BJ (cell line): Measurements from ENCODE around the gene ACTR5. TPM values are rescaled to one million over a fixed set of nuclear protein-coding genes. Genes with fewer than 3 reads are reported as not detected.

ENCODE experiments used
- CTCF ChIA-PET: fragments of 350-600 bp; formaldehyde crosslinking; extraction: SDS; loops from one replicate; lab custom pipeline; 2021; ENCODE audit warnings: antibody characterized with exemption, inconsistent platforms; lab: Yijun Ruan, JAX
- POLR2A ChIA-PET: fragments of 300-600 bp; sonication (Branson Sonifier 250); formaldehyde crosslinking; extraction: SDS; loops from one replicate; lab custom pipeline; 2021; ENCODE audit warnings: antibody characterized with exemption; lab: Charles Lee
- DNase-seq: peaks from one replicate; pipeline ENCODE4 v3.0.0-alpha.2; 2011; ENCODE audit warnings: low read depth
- H3K27me3 ChIP-seq: 2 replicates; pipeline ENCODE4 v1.6.0; 2011; ENCODE audit warnings: low read length; ENCODE audit not compliant: control insufficient read depth, insufficient read depth
- H3K36me3 ChIP-seq: 2 replicates; pipeline ENCODE4 v1.5.1; 2011; ENCODE audit warnings: low read length; ENCODE audit not compliant: control insufficient read depth, insufficient read depth
- H3K4me3 ChIP-seq: 2 replicates; pipeline ENCODE4 v1.5.1; 2011; ENCODE audit warnings: low read depth, mild to moderate bottlenecking, control low read depth, low read length
- polyA plus RNA-seq: library from polyadenylated mRNA; depleted of rRNA; stranded (reverse); fragments of >200 nt; gene quantifications from 2 replicates; pipeline ENCODE4 v1.2.3, GENCODE V29; 2011
- TF ChIP-seq, protein P1 (sequence below): IDR thresholded peaks from 2 replicates; pipeline ENCODE4 v1.5.1; 2011; ENCODE audit warnings: low read depth, mild to moderate bottlenecking, control low read depth, inconsistent platforms, low read length, moderate library complexity; ENCODE audit not compliant: insufficient read depth

Gene ACTR5
- polyA plus RNA-seq, 1 experiment, result 5.4 TPM

GRCh38 chr20:38725931-38726803 is 22.1 kb upstream of the ACTR5 start:
- peaks cover 85% of the 10 kb centered on the region for H3K27me3 ChIP-seq
- no peak overlapping the region for H3K4me3 ChIP-seq
- POLR2A ChIA-PET, result no interaction called here
- TF ChIP-seq, protein P1, sequence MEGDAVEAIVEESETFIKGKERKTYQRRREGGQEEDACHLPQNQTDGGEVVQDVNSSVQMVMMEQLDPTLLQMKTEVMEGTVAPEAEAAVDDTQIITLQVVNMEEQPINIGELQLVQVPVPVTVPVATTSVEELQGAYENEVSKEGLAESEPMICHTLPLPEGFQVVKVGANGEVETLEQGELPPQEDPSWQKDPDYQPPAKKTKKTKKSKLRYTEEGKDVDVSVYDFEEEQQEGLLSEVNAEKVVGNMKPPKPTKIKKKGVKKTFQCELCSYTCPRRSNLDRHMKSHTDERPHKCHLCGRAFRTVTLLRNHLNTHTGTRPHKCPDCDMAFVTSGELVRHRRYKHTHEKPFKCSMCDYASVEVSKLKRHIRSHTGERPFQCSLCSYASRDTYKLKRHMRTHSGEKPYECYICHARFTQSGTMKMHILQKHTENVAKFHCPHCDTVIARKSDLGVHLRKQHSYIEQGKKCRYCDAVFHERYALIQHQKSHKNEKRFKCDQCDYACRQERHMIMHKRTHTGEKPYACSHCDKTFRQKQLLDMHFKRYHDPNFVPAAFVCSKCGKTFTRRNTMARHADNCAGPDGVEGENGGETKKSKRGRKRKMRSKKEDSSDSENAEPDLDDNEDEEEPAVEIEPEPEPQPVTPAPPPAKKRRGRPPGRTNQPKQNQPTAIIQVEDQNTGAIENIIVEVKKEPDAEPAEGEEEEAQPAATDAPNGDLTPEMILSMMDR, result peak; percentile 35
- no peaks in the 10 kb centered on the region for H3K36me3 ChIP-seq
- CTCF ChIA-PET, result interaction anchor here (0.6 to 1.4 kb wide), 6 partner anchors 12 to 167 kb away, joined by 3 to 4 read pairs (median 3); no protein-coding TSS in a partner anchor
- DNase-seq, result no peak

- ChIA-PET POLR2A (no interaction called here), CTCF (interaction anchor here (0.9 to 1.3 kb wide), 4 partner anchors 9 to 43 kb away, joined by 3 to 4 read pairs (median 3); no protein-coding TSS in a partner anchor)
- TF ChIP-seq, protein P1, result 0 out of 2 replicates have a peak, but pooled peaks have one; percentile 7
- H3K36me3 ChIP-seq, result no peaks in the 10 kb centered on the region
- no peak overlapping the region for H3K4me3 ChIP-seq
- H3K27me3 ChIP-seq, result peaks cover 84% of the 10 kb centered on the region
- no peak for DNase-seq
Observed at GRCh38 chr20:38726804-38727606, 21.3 kb upstream of the ACTR5 start.

DNA sequence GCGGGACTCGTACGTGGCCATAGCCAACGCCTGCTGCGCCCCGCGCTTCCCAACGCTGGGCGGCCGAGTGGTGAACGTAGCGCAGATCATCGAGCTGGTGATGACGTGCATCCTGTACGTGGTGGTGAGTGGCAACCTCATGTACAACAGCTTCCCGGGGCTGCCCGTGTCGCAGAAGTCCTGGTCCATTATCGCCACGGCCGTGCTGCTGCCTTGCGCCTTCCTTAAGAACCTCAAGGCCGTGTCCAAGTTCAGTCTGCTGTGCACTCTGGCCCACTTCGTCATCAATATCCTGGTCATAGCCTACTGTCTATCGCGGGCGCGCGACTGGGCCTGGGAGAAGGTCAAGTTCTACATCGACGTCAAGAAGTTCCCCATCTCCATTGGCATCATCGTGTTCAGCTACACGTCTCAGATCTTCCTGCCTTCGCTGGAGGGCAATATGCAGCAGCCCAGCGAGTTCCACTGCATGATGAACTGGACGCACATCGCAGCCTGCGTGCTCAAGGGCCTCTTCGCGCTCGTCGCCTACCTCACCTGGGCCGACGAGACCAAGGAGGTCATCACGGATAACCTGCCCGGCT is 20.6 kb upstream of the ACTR5 start:
- CTCF ChIA-PET, result interaction anchor here (0.9 kb wide), 1 partner anchor 10 kb away, joined by 3 read pairs; no protein-coding TSS in a partner anchor

DNA sequence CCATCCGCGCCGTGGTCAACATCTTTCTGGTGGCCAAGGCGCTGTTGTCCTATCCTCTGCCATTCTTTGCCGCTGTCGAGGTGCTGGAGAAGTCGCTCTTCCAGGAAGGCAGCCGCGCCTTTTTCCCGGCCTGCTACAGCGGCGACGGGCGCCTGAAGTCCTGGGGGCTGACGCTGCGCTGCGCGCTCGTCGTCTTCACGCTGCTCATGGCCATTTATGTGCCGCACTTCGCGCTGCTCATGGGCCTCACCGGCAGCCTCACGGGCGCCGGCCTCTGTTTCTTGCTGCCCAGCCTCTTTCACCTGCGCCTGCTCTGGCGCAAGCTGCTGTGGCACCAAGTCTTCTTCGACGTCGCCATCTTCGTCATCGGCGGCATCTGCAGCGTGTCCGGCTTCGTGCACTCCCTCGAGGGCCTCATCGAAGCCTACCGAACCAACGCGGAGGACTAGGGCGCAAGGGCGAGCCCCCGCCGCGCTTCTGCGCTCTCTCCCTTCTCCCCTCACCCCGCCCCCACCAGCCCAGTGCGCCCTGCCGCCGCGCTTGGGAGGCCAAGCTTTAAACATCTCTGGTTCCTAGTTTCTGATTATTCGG is 20.0 kb upstream of the ACTR5 start:
- POLR2A ChIA-PET, result no interaction called here

More for the DNA sequence above, 20.6 kb upstream of the ACTR5 start:
- POLR2A ChIA-PET, result no interaction called here
- Histone ChIP-seq H3K27me3 (peaks cover 80% of the 10 kb centered on the region), H3K36me3 (no peaks in the 10 kb centered on the region), H3K4me3 (no peak overlapping the region)
- no peak for DNase-seq
- TF ChIP-seq, protein P1, result no peak

More for the DNA sequence above, 20.0 kb upstream of the ACTR5 start:
- H3K27me3 ChIP-seq, result peaks cover 78% of the 10 kb centered on the region
- H3K4me3 ChIP-seq, result no peak overlapping the region
- TF ChIP-seq, protein P1, result no peak
- H3K36me3 ChIP-seq, result no peaks in the 10 kb centered on the region
- CTCF ChIA-PET, result interaction anchor here (0.9 kb wide), 1 partner anchor 10 kb away, joined by 3 read pairs; no protein-coding TSS in a partner anchor
- no peak for DNase-seq
